GM21717 (cell line): ENCODE results near the gene PLEKHA7.

Experiments used
- ATAC-seq: cut with Tn5 transposase; IDR thresholded peaks from one replicate; pipeline ENCODE4 v1.9.1; 2021; ENCODE audit warnings: mild to moderate bottlenecking, moderate library complexity; ENCODE audit not compliant: unreplicated experiment

Gene PLEKHA7

DNA sequence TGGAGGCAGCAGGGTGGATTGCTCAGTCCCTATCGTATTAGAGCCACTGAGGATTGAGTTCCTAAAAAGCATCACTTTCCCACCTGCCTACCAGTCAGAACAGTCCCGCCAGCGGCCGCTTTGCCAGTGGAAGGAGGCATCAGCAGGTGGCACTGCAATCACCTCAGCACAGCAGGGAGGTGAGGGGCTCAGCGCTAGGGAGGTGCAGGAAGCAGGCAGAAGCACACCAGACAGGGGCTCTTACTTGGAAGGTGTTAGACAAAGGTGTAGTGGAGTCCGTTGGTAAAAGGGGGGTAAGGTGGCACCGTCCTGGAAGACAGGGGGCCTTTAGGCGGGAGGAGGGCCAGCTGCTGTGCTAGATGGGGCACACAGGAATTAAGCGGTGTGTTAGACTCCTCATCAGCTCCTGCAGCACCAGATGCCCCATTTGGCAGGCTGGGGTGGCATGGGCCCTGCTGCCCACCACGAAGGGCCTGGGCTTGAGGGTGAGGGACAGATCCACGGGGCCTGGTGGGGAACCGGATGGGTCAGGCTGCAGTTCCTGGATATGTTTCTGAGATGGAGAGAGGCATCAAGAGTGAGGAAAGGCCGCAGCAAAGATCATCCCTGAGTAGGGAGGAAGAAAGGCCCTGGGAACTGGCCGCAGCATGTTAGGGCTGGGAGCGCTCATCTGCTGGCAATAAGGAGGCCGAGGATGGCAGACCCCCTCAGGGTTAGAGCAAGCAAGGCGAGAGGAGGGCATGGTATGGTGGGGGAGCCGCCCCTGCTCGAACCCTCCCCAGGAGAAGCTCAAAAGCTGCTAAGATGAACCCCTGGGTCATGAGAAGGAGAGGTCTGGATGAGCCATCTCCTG is 233.3 kb downstream of the PLEKHA7 start:
- no peak for ATAC-seq

DNA sequence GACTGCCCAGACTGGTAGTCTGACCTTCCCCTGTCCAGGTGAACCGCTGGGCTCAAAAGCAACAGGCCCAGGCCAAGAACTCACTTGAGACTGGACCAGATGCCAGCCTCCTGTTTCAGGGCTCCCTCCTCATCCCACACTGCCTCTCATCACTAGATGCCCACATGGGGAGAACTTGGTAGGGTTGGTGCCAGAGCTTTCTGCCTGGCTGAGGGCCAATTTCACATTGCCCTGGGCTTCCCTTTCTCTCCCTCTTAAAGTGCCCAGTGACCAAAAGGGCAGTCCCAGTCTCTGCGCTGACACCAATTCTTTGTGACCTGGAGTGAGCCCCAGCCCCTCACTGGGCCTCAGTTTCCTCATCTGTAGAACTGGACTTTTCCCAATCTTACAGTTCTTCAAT is 234.1 kb downstream of the PLEKHA7 start:
- ATAC-seq: no peak

DNA sequence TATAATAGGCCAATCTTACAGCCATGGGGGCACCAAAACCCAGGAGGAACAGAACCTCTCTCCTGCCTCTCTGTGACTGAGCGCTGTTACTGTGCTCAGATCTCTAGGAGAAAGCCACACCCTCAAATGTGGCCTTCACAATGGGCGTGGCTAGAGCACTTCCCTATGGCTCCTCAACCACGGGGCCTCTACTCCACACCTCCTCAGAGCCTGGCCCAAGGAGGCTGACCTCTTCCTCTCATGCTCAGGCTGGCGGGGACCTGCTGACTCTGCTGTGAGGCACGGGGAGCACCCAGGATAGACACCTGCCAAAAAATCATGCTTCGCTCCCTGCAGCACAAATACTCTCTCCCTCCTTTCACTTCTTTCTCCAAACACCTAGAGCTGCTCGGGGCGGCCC is 234.8 kb downstream of the PLEKHA7 start:
- no peak for ATAC-seq

DNA sequence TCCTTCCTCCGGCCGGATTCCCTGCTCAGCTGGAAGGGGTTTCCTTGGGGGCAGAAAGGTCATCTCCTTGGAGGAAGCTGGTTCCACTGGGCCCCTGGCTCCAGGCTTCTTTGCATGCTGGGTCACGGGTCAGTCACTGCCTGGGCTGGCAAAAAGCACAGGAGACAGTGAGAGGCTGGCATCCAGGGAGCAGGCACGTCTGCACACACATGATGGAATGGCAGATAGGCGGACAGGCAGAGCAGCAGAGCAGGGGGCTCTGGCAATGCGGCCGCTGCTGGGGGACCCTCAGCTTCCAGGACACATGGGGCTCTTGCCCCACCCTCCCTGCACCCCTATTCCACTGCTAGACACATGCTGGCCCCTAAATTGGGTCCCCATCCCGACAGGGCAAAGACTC is 235.3 kb downstream of the PLEKHA7 start:
- ATAC-seq: no peak

DNA sequence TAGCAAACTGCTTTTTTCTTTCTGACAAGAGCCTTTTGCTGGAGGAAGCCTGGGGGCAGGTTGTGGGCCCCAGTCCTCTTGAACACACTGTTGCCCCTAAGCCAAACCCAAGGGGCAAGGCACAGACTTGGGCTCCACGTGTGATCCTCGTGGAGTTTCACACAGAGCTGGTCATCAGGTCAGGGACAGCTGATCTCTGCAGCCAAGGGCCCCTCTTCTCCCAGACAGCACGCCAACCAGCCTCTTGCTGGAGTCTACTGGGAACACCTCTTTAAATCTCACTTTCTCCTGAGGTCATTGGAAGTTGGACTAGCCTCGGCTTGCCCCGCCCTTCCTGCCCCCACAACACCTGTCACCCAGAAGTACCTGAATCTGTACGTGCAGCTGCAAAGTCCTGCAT is 235.9 kb downstream of the PLEKHA7 start:
- no peak for ATAC-seq

DNA sequence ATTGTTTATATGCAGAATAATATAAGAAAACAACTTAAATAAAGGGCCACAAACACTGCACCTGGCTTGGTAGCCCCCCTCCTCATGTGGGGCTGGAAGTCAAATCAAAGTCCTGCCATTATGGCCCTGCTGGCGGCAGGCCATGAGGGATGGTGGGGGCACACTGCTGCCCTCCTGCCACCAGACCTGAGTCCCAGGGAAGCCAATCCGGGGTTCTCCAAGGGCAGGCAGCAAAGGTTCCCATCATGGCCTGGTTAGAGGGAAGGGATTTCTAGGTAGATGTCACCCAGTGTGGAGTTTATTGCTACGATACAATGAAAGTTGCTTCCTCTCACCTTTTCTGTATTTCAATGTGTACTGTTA is 236.6 kb downstream of the PLEKHA7 start:
- ATAC-seq: no peak

DNA sequence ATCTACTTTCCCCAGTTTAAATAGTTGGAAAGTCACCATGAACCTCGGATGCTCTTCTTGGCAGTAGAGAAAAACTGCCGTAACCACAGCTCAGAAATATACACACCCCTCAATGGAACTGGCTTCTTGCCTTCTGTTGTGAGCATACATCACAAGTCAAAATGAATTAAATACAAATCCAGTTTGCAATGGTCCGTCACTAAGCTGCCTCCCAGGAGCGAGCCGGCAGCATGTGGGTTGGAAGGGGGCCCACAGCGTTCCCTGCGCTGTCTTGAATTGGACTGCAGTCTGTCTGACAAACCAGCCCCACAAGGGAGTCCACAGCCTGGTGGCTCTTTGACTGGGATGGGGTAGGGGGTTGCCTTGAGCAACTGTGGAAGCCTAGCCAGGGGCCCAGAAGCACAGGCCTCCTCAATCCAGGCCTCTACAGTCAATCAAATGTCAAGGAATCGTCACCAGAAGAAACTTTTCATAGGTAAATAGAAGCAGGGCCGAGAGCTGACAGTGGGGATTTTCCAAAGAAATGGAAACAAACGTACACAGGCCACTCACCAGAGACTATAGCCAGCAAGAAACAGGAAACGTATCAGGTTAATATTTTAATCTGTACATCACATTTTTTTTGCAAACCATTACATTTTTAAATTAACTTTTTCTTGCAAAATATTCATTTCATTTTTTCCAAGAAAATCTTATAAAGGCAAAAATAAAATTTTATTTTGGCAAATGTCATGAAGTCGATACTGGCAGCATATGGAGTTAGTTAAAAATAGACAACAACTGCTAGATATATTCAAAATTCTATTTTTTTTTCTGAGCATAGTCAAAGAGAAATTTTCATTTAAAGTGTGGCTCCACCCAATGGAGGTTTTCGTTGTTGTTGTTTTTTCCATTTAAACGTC is 237.3 kb downstream of the PLEKHA7 start:
- ATAC-seq: no peak

DNA sequence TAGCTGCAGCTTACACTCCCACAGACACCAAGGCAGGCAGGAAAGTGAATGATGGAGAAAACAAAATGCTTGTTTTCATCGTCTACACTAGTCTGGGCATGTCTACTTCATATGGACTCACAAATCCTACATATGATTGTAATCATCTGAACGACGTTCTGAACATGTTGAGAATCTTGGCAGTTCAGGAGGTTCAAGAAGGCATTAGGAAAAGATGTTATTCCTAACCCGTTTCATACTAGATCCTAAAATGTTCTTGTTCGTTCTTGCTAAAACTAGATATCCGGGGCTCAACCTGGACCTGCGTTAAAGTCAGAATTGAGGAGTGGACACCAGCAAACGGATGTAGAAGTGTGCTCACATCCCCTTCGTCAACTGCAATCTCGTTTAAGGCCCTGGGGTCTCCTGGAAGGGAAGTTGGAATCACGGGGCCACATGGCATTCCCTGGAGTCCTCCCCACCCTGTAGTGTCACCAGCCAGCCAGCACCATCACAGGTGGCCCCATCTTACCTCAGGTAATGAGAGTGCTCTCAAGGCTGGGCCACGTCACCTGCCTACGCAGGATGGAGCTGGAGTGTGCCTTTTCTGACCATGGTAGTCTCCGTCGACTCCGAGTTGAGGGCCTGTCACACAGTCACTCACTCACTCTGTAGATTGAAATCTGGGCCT is 238.5 kb downstream of the PLEKHA7 start:
- ATAC-seq: no peak

DNA sequence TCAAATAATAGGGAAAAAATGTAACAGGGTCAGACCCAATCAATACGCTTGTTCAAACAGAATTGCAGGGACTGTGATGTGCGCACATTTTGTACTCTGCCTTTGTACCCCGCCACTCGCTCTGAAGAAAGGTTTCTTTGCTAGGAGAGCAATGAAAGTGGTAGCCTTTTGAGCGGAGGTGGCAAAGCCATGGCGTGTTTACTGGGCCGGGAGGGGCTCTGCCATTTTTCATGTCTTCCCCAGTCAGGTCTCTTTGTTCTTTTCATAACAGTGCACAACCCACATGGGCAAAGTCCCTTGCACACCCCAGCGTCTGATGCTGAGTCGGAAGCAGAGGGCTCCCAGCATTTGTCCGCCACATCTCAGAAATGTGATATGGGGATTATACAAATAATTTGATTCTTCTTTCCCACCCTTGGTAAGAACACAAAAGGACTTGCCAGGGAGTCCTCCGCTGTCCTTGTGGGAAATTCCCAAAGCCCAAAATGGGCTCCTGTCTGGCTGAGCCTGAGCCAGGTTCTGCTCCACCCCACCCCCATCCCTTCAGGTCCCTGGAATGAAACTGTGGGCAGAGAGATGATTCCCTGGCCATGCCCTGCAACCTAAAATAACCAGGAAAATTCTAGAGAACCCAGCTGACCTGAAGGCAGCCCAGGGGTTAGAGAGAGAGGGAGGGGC is 239.1 kb downstream of the PLEKHA7 start:
- no peak for ATAC-seq

DNA sequence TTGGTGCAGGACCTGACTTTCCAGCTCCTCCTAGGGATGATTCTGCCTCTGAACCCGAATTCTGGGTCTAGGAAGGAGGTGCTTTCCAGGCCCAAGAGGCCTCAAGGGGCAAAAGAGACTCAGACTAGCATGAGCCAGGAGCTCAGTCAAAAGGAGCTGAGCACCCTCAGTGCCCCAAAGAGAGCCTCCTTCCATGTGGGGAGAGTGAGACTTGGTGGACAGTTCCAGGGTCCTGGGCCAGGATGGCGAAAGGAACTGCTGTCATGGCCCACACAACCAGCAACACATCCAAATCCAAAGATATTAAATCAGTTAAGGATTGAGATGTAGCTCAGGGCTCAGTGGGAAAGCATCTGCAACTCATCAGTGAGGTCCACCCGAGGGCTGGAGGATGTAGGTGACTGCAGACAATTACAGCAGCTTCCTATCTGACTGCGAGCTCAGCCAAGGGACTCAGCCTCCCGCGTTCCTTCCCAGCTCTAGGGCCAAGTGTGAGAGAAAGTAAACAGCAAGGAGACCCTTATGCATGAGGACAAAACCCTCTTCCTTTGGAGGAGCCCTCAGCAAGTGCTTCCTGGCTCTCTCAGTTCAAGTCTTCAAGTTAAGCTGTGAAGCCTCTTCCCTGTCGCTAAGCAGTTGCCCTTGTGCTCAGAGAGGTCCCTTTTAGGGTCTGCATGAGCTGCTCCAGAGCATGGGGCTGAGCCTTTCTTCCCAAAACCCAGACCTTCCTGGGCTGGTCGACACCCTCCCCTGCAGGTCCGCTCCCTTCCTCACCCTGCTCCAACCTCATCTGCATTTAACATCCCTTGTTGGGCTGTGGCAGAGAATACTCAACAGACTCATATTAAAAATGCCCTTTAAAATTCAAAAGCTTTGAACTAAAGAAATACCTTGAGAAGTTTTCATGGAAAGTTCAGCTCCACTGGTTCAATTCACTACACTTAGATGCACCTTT is 240.0 kb downstream of the PLEKHA7 start:
- no peak for ATAC-seq

DNA sequence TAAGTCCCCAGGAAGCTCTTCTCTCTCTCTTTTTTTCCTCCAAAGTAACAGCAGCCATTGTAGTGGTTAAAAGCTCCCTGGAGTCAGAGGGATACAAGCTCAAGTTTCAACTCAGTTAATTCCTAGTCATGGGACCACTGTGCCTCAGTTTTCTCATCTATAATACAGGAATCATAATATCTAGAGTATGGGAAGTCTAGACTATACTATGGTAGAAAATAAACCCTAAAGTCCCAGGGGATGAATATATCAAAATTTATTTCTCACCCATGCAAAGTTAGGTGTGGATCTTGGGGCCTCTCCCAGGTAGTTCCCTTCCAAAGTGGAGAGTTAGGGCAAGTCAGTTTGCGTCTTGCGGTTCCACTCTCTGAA is 242.1 kb downstream of the PLEKHA7 start:
- ATAC-seq: no peak

DNA sequence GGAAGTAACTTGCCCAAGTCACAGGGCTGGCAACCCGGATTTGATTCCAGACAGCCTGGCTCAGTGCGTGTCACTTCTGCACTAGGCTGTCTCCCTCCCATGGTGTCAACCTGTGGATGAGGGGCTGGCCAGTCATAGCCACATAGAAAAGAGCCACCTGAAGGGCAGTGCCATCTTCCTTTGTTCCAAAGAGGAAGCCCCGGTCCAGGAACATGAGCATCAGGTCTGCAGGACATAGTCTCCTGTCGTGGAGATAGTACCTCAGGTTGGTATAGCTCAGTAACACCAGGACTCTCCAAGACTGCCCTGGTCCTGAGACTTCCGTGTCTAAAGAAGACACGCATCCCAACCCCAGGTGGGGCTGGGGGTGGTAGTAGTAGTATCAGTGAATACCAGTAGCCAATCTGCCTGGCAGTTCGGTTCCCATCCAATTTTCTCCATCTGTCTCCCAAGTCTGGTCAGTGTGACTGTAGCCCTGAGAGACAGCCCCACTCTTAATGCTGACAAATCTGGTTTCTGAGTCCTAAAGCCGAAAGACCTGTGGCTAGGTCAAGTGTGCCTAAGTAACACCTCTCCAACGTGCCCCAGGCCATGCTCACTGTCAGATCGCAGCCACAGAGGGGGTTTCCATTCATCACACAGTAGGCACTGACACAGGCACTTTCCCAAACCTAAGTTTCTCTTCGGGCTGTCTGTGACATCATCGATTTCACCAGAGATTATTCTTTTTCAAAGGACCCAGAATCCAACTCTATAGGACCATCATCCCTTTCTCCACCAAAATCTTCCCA is 242.7 kb downstream of the PLEKHA7 start:
- ATAC-seq: no peak

DNA sequence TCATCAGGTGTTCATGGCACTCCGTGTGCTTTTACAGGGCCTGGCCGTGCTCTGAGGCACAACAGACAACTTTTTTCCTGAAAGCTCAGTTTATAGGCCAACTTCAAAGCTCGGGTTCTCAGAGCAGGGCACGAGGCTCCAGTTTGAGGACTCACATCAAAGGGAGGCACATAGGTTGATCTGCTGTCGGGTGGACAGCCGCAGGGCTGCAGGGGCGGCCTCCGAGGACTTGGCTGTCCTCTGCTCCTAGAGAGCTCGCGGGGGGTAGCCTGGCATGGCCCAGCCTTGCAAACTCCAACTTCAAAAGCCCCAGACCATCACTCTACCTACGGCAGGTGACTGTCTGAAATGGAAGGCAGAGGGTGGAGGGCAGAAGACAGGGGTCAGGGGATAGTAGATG is 244.2 kb downstream of the PLEKHA7 start:
- ATAC-seq: no peak

DNA sequence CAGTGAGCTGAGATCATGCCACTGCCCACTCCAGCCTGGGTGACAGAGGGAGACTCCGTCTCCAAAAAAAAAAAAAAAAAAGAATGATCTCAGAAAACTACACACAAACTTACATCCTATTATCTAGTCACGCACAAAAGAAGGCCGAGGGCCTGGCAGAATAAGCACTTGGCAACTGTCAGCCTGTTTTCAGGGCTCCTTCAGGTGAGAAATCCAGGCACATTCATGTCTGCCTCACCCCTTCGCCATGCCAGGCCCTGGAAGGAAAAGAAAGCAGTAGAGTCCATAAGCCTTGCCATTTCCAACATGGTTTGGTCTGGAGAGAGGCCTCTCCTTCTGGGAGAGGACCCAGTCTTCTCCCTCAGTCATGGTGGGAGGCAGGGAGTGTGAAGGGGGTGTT is 244.8 kb downstream of the PLEKHA7 start:
- no peak for ATAC-seq

DNA sequence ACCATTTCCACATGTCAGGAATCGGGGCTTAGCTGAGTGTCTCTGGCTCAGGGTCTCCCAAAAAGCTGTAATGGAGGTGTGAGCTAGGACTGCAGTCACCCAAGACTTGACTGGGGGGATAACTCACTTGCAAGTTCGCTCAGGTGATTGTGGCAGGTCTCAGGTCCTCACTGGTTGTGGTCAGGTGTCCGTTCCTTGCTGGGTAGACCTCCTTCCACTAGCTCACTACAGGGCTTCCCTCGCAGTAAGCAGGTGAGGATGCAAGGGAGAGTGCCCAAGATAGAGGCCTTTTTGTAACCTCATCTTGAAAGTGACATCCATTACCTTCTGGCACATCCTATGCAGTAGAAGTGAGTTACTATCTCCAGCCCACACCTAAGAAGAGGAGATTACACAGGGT is 246.3 kb downstream of the PLEKHA7 start:
- no peak for ATAC-seq

DNA sequence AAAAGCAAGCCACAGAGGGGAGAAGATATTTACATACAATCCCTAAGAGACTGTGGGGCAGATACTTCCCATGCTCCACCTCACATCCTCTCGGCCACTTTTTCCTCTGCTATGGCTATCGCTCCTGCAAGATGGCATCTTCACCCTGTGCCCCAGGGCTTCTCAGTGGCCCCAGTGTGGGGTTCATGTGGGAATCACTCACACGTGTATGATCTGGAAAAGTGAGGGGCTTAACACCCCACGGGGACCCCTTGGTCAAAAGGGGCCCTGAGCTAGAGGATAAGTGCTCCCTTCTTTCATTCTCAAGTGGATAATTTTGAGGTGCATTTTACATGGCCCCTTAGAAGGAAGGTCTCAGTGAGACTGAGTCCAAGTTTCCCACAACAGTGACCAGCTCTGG is 247.1 kb downstream of the PLEKHA7 start:
- no peak for ATAC-seq

DNA sequence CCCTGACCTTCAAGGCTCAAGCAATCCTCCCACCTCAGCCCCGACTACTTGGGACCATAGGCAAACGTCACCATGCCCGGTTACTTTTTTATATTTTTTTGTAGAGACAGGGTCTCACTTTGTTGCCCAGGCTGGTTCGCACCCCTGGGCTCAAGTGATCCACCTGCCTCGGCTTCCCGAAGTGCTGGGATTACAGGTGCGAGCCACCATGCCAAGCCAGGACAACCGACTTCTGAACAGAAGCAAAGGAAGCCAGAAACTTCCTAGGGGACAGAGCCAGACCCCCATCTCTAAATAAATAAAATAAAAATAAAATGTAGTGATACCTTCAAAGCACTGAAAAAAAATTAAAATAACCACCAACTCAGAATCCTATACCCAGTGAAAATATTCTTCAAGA is 249.3 kb downstream of the PLEKHA7 start:
- no peak for ATAC-seq

DNA sequence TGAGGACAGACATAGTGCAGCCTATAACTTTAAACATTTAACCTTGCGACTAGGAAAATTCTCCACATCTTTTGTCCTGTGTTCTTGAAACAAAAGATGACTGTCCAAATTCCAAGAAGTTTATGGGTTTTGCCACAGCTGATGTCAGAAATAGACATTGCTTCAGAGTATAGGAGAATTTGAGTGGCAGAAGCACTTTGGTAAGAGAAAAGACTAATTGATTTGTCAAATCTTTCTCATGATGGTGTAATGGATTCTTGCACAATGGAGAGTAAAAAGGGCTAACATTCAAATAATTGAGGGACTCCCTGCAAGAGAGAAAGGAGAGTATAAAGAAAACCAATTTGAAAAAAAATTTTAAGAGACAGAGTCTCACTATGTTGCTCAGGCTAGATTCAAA is 250.5 kb downstream of the PLEKHA7 start:
- no peak for ATAC-seq

DNA sequence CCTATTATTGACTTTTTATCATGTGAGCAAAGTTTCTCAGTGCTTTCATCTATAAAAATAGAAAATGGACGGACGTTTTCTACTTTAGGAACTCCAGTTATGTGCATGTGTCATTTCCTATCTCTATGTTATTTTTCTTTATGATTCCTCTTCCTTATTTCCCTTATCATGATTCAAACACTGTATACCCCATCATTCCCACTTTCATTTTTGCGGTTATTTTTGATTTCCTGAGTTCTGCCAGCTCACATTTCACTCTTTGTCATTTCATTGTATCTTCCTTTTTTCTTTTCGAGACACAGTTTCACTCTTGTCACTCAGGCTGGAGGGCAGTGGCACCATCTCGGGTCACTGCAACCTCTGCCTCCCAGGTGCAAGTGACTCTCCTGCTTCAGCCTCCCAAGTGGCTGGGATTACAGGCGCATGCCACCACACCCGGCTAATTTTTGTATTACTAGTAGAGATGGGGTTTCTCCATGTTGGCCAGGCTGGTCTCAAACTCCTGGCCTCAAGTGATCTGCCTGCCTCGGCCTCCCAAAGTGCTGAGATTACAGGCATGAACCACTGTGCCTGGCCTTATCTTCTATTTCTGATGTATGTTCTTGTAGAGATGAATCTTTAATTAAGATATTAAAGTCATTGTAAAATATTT is 254.2 kb downstream of the PLEKHA7 start:
- ATAC-seq: no peak
